Stromal cell of bone marrow (primary cell): ENCODE data around the gene CALHM4.
"Not testable (repeated sequence)": the region's sequence is repeated elsewhere in the genome, so short reads cannot be mapped to it uniquely, and the experiment has no call there.

Source experiments
- DNase-seq: peaks from one replicate; pipeline ENCODE4 v3.0.0-alpha.2; 2012; ENCODE audit warnings: low read depth

Gene CALHM4

DNA sequence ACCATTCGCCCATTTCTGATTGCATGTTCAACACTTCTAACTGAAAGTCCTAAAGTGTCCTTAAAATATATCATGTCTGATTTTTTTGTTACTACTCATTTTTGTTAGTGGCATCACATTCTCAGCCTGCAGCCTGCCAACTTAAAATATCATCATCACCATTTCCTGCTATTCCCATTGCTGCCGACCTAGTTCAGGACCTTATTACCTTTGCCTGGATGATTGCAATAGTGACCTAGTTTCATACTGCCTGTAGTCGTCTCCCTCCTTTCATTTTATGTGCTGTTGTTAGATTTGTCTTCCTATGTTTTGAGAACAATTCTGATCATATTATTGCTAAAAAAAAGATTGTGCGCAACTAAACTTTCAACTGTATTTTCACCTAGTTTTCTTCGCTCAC lies 23.9 kb downstream of the CALHM4 start:
- DNase-seq = no peak

GRCh38 chr6:116578335-116578734 lies 24.8 kb downstream of the CALHM4 start:
- no peak for DNase-seq

DNA sequence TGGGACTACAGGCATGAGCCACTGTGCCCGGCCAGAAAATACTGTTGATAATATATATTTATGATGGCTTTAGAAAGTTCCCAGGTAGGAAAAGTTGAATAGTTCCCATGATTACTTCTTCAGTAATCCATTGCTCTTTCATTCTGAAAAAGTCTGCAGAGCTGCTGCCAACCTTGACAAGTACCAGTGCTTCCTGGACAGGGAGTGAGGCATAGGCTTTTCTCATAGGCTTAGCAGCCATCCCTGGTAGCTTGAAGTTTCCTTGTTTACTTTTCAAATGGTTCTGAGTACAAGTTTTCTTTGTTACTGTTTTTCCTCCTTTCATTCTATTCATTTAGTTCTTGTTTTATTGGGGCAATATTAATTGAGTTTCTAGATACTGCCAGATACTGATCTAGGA lies 25.6 kb downstream of the CALHM4 start:
- no peak for DNase-seq

- no peak for DNase-seq
Measured at GRCh38 chr6:116580198-116580597, 26.6 kb downstream of the CALHM4 start.

GRCh38 chr6:116586276-116586675 lies 32.7 kb downstream of the CALHM4 start:
- no peak for DNase-seq

- DNase-seq = no peak
Measured at GRCh38 chr6:116586738-116587137, 33.2 kb downstream of the CALHM4 start.

DNA sequence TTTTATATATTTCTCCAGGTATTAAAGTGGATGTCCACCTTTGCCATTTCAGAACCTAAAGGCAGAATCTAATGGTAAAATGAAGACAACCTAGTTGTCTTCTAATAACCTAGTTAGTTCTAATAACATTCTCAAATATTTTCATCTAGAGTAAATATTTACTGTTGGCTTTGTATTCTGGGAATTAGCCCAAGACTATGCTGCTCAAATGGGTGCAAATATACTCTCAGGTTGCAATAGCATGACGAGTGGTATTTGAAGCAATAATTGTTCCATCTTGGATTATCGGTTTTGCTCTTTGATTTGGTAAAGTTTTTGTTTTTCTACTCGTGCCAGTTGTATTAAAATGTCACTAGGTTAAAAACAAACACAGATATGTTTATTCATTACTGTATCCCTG lies 41.7 kb downstream of the CALHM4 start:
- DNase-seq = no peak

DNA sequence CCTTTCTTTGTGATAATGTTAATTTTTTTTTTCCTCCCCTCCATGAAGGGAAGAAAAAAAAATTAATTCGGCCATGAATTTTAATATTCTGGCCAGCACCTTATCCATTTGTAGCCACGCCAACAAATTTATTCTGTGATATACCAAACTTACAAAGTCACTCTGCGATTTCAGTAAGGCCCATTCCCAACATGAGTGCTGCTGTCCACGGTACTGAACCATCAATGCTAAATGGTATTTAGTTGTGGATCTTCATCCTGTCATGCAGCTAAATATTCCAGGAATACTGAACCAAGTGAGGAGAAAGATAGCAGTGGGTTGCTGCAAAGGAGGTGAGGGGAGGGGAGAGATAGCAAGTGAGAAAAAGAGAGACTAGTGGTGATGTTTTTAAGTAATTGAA lies 43.3 kb downstream of the CALHM4 start:
- DNase-seq = no peak

GRCh38 chr6:116603916-116604315 lies 50.4 kb downstream of the CALHM4 start:
- DNase-seq = not testable (repeated sequence)

DNA sequence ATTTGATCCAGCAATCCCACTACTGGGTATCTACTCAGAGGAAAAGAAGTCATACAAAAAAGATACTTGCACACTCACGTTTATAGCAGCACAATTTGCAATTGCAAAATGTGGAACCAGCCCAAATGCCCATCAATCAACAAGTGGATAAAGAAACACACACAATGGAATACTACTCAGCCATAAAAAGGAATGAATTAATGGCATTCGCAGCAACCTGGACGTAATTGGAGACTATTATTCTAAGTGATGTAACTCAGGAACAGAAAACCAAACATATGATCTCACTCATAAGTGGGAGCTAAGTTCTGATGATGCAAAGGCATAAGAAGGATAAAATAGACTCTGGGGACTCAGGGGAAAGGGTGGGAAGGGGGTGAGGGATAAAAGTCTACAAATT lies 51.3 kb downstream of the CALHM4 start:
- DNase-seq = not testable (repeated sequence)

DNA sequence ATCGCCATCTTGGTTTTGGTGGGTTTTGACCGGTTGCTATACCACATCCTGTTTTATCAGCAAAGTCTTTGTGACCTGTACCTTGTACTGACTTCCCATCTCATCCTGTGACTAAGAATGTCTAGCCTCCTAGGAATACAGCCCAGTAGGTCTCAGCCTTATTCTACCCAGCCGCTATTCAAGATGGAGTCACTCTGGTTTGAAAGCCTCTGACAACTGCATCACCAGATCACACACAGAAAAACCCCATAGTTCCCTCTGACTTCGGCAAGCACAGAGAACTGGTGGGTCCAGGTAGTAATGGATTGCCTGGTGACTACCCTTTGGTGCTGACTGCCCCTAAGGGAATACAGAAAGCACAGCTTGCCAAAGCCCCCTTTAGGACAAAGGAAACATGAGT lies 52.4 kb downstream of the CALHM4 start:
- DNase-seq = no peak
